Measurements from ENCODE around the gene VTI1B.
"Not testable (repeated sequence)": the region's sequence is repeated elsewhere in the genome, so short reads cannot be mapped to it uniquely, and the experiment has no call there.

The VTI1B gene

GRCh38 chr14:67633451-67634147 lies 40.8 kb downstream of the VTI1B start:
- no peak overlapping the region for H3K27ac Mint-ChIP-seq
- no peak for DNase-seq (ENCODE audit: low spot score)
- H3K4me3 Mint-ChIP-seq = no peak overlapping the region
- H3K4me1 Mint-ChIP-seq (ENCODE audit: low read depth) = peaks cover 4% of the 10 kb centered on the region
- H3K9me3 Mint-ChIP-seq = no peaks in the 10 kb centered on the region
- H3K27me3 Mint-ChIP-seq (ENCODE audit: low read depth) = no peaks in the 10 kb centered on the region
- peaks cover 4% of the 10 kb centered on the region for H3K36me3 Mint-ChIP-seq (ENCODE audit: low read depth)

GRCh38 chr14:67630938-67631337 lies 43.5 kb downstream of the VTI1B start:
- no peak for DNase-seq (ENCODE audit: low spot score)
- H3K27ac Mint-ChIP-seq = no peak overlapping the region
- peaks cover 8% of the 10 kb centered on the region for H3K4me1 Mint-ChIP-seq (ENCODE audit: low read depth)
- no peaks in the 10 kb centered on the region for H3K27me3 Mint-ChIP-seq (ENCODE audit: low read depth)
- no peaks in the 10 kb centered on the region for H3K9me3 Mint-ChIP-seq
- no peak overlapping the region for H3K4me3 Mint-ChIP-seq
- peaks cover 4% of the 10 kb centered on the region for H3K36me3 Mint-ChIP-seq (ENCODE audit: low read depth)

- peaks cover 4% of the 10 kb centered on the region for H3K36me3 Mint-ChIP-seq (ENCODE audit: low read depth)
- DNase-seq (ENCODE audit: low spot score) = no peak
- H3K4me3 Mint-ChIP-seq = no peak overlapping the region
Measured at GRCh38 chr14:67630186-67630585, 44.2 kb downstream of the VTI1B start.

GRCh38 chr14:67627519-67627918 lies 46.9 kb downstream of the VTI1B start:
- no peak overlapping the region for H3K4me3 Mint-ChIP-seq
- H3K27me3 Mint-ChIP-seq (ENCODE audit: low read depth) = no peaks in the 10 kb centered on the region
- DNase-seq (ENCODE audit: low spot score) = no peak
- no peaks in the 10 kb centered on the region for H3K9me3 Mint-ChIP-seq
- H3K36me3 Mint-ChIP-seq (ENCODE audit: low read depth) = peaks cover 8% of the 10 kb centered on the region
- H3K27ac Mint-ChIP-seq = no peak overlapping the region
- peaks cover 16% of the 10 kb centered on the region for H3K4me1 Mint-ChIP-seq (ENCODE audit: low read depth)

More at GRCh38 chr14:67630186-67630585, 44.2 kb downstream of the VTI1B start:
- Mint-ChIP-seq H3K9me3 (no peaks in the 10 kb centered on the region), H3K27ac (no peak overlapping the region), H3K4me1 (ENCODE audit: low read depth) (peaks cover 7% of the 10 kb centered on the region), H3K27me3 (ENCODE audit: low read depth) (no peaks in the 10 kb centered on the region)

GRCh38 chr14:67626131-67626530 lies 48.3 kb downstream of the VTI1B start:
- not testable (repeated sequence) for H3K27ac Mint-ChIP-seq; DNase-seq (ENCODE audit: low spot score); H3K4me3 Mint-ChIP-seq; H3K27me3 Mint-ChIP-seq (ENCODE audit: low read depth); H3K9me3 Mint-ChIP-seq; H3K36me3 Mint-ChIP-seq (ENCODE audit: low read depth)
- H3K4me1 Mint-ChIP-seq (ENCODE audit: low read depth) = peaks cover 21% of the 10 kb centered on the region

GRCh38 chr14:67623114-67623513 lies 51.3 kb downstream of the VTI1B start:
- H3K27ac Mint-ChIP-seq = peak overlapping the region; percentile 41
- no peak for DNase-seq (ENCODE audit: low spot score)
- peaks cover 6% of the 10 kb centered on the region for H3K36me3 Mint-ChIP-seq (ENCODE audit: low read depth)
- H3K9me3 Mint-ChIP-seq = no peaks in the 10 kb centered on the region
- H3K4me1 Mint-ChIP-seq (ENCODE audit: low read depth) = peaks cover 34% of the 10 kb centered on the region
- peak overlapping the region; percentile 30 for H3K4me3 Mint-ChIP-seq
- peaks cover 11% of the 10 kb centered on the region for H3K27me3 Mint-ChIP-seq (ENCODE audit: low read depth)

- peak overlapping the region; percentile 30 for H3K4me3 Mint-ChIP-seq
- no peak for DNase-seq (ENCODE audit: low spot score)
- H3K9me3 Mint-ChIP-seq = no peaks in the 10 kb centered on the region
- H3K4me1 Mint-ChIP-seq (ENCODE audit: low read depth) = peaks cover 34% of the 10 kb centered on the region
- H3K36me3 Mint-ChIP-seq (ENCODE audit: low read depth) = peaks cover 6% of the 10 kb centered on the region
- H3K27ac Mint-ChIP-seq = no peak overlapping the region
- peaks cover 11% of the 10 kb centered on the region for H3K27me3 Mint-ChIP-seq (ENCODE audit: low read depth)
Measured at GRCh38 chr14:67622675-67623074, 51.8 kb downstream of the VTI1B start.

DNA sequence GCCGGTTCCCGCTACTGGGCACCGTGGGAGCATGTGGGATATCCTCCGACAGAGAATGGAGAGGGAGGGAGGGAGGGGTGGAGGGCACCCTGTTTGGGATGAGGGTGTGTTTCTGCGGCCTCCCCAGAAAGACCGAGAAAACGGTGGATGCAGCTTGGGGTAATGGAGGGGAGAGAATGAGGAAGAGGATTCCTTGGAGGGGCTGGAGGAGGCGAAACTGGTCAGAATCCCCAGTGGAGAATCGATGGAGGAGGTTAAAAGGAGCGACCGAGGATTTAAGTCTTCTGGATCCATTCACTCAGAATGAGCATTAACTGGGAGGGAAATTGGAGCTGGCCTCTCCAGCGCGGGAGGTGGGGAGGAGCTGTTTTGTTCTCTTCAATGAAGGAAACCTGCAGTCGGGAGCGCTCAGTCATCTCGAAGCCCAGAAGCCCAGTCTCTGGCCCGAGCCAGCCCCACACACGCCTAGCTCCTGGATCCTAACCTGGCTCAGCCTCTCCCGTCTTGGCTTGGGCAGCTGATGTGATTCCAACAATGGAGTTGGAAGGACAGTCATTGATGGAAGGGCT lies 54.1 kb downstream of the VTI1B start:
- Mint-ChIP-seq H3K27ac (peak overlapping the region; percentile 81), H3K36me3 (ENCODE audit: low read depth) (peaks cover 6% of the 10 kb centered on the region)

GRCh38 chr14:67619446-67620216 lies 54.8 kb downstream of the VTI1B start, which contains the start of gene ARG2:
TSS of gene ARG2 (plus strand) at chr14:67619920. CDS start at chr14:67619978, 58 bp downstream.
- no peaks in the 10 kb centered on the region for H3K9me3 Mint-ChIP-seq
- H3K27me3 Mint-ChIP-seq (ENCODE audit: low read depth) = peaks cover 16% of the 10 kb centered on the region
- peak within 1 kb of the TSS; percentile 90 for H3K4me3 Mint-ChIP-seq
- peak within 1 kb of the TSS; percentile 81 for H3K27ac Mint-ChIP-seq
- peak; percentile 95 for DNase-seq (ENCODE audit: low spot score)
- H3K36me3 Mint-ChIP-seq (ENCODE audit: low read depth) = peaks cover 6% of the 10 kb centered on the region
- H3K4me1 Mint-ChIP-seq (ENCODE audit: low read depth) = peaks cover 30% of the 10 kb centered on the region

More for the DNA sequence above, 54.1 kb downstream of the VTI1B start:
- DNase-seq (ENCODE audit: low spot score) = no peak
- Mint-ChIP-seq H3K9me3 (no peaks in the 10 kb centered on the region), H3K4me1 (ENCODE audit: low read depth) (peaks cover 30% of the 10 kb centered on the region), H3K4me3 (peak overlapping the region; percentile 90), H3K27me3 (ENCODE audit: low read depth) (peaks cover 14% of the 10 kb centered on the region)

GRCh38 chr14:67618617-67619063 lies 55.8 kb downstream of the VTI1B start:
- no peak for DNase-seq (ENCODE audit: low spot score)
- Mint-ChIP-seq H3K36me3 (ENCODE audit: low read depth) (peaks cover 1% of the 10 kb centered on the region), H3K27me3 (ENCODE audit: low read depth) (peaks cover 20% of the 10 kb centered on the region), H3K4me3 (peak overlapping the region; percentile 90), H3K4me1 (ENCODE audit: low read depth) (peaks cover 30% of the 10 kb centered on the region), H3K9me3 (no peaks in the 10 kb centered on the region), H3K27ac (peak overlapping the region; percentile 67)

GRCh38 chr14:67610491-67610890 lies 63.9 kb downstream of the VTI1B start:
- H3K4me1 Mint-ChIP-seq (ENCODE audit: low read depth) = peaks cover 7% of the 10 kb centered on the region
- no peaks in the 10 kb centered on the region for H3K36me3 Mint-ChIP-seq (ENCODE audit: low read depth)
- H3K4me3 Mint-ChIP-seq = no peak overlapping the region
- no peak overlapping the region for H3K27ac Mint-ChIP-seq
- H3K27me3 Mint-ChIP-seq (ENCODE audit: low read depth) = peaks cover 7% of the 10 kb centered on the region
- no peak for DNase-seq (ENCODE audit: low spot score)
- no peaks in the 10 kb centered on the region for H3K9me3 Mint-ChIP-seq

DNA sequence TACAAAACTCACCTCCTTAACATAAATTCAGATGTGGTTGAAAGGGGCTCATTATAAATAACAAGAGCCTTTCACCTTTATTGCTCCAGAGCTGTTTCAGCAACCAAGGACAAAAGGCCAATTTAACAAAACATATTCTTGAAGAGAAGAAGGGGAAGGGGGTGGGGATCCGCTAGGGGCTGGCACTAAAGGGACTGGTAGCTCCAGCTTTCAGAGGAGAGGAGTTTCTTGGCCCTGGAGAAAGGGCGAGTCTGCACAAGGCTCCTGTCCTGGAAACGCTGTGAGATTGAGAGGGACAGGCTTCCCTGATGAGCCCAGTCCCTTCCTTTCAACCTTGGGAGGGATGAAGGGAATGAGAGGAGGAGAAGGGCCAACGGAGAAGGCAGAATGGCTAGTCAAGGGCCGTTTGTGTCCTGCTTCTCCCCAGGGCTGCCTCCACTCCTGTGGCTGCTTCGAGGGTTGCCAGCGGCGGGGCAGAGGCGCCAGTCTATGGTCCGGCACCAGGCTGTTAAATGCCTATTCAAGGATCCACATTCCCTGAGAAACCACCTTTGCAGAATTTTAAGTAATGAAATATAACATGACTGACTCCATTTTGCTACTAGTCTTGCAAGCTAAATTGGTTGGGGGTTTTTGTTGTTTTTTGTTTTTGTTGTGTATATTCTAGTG lies 64.7 kb downstream of the VTI1B start:
- Mint-ChIP-seq H3K4me1 (ENCODE audit: low read depth) (peaks cover 7% of the 10 kb centered on the region), H3K4me3 (no peak overlapping the region), H3K27me3 (ENCODE audit: low read depth) (peaks cover 7% of the 10 kb centered on the region), H3K36me3 (ENCODE audit: low read depth) (no peaks in the 10 kb centered on the region), H3K27ac (no peak overlapping the region), H3K9me3 (no peaks in the 10 kb centered on the region)
- DNase-seq (ENCODE audit: low spot score) = no peak

DNA sequence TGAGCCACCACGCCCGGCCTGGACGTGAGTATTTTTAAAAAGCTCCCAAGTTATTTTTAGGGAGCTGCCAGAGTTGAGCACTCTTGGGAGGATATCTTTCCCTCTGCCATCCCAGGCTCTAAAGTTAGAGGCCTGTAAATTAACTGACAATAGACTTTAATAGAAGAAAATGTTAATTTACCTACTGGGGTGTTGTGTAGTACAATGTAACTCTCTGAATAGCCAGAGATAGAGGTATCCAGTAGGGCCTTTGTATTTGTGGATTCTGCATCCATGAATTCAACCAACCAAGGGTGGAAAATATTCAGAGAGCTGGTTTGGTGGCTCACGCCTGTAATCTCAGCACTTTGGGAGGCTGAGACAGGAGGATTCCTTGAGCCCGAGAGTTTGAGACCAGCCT lies 66.8 kb downstream of the VTI1B start:
- Mint-ChIP-seq H3K27me3 (ENCODE audit: low read depth) (peaks cover 5% of the 10 kb centered on the region), H3K4me1 (ENCODE audit: low read depth) (peaks cover 7% of the 10 kb centered on the region), H3K9me3 (no peaks in the 10 kb centered on the region), H3K4me3 (no peak overlapping the region), H3K36me3 (ENCODE audit: low read depth) (no peaks in the 10 kb centered on the region), H3K27ac (no peak overlapping the region)
- no peak for DNase-seq (ENCODE audit: low spot score)

Data from T-helper 2 cell treated with Interferon-gamma antibody and Interleukin-4, amounts not matched to agents 5 μg/mL and 100 μg/mL, for 36 hours (primary cell).